Muscle layer of colon (tissue), 2 donors: Measurements from ENCODE around the gene KCNAB1.
"Not testable (repeated sequence)": the region's sequence is repeated elsewhere in the genome, so short reads cannot be mapped to it uniquely, and the experiment has no call there.

ENCODE experiments used
- H3K27ac ChIP-seq: one replicate; pipeline ENCODE4 v1.7.0; 2013; ENCODE audit warnings: low read depth, mild to moderate bottlenecking, low read length, moderate library complexity
- H3K27me3 ChIP-seq, 2 donors: one replicate each; pipeline ENCODE4 v1.7.0; 2013; ENCODE audit warnings: low read length in 2 of 2, mild to moderate bottlenecking in 2 of 2; ENCODE audit not compliant: insufficient read depth in 2 of 2, control insufficient read depth in 1 of 2
- H3K36me3 ChIP-seq: one replicate; pipeline ENCODE4 v1.7.0; 2013; ENCODE audit warnings: mild to moderate bottlenecking, low read length; ENCODE audit not compliant: insufficient read depth
- H3K4me1 ChIP-seq: one replicate; pipeline ENCODE4 v1.7.0; 2013; ENCODE audit warnings: mild to moderate bottlenecking, low read length; ENCODE audit not compliant: insufficient read depth
- H3K4me3 ChIP-seq, 2 donors: one replicate each; pipeline ENCODE4 v1.7.0; 2013; ENCODE audit warnings: low read length in 2 of 2, low read depth in 1 of 2, mild to moderate bottlenecking in 1 of 2, moderate library complexity in 1 of 2
- H3K9ac ChIP-seq: one replicate; pipeline ENCODE4 v1.7.0; 2013; ENCODE audit warnings: low read length
- H3K9me3 ChIP-seq: one replicate; pipeline ENCODE4 v1.7.0; 2013; ENCODE audit warnings: mild to moderate bottlenecking, low read length
- donor health status: abdominal sarcoma.
- donor health status: Adenocarcinoma of cecum.

KCNAB1 gene

GRCh38 chr3:156553705-156554356, 433.5 kb downstream of the KCNAB1 start:
- no peaks in the 10 kb centered on the region for H3K27me3 ChIP-seq
- H3K4me1 ChIP-seq = peaks cover 25% of the 10 kb centered on the region
- H3K4me3 ChIP-seq = peak overlapping the region; percentile 69 to 87
- H3K9ac ChIP-seq = peak overlapping the region; percentile 86
- H3K9me3 ChIP-seq = no peaks in the 10 kb centered on the region
- peak overlapping the region; percentile 93 for H3K27ac ChIP-seq
- peaks cover 10% of the 10 kb centered on the region for H3K36me3 ChIP-seq

- Histone ChIP-seq H3K27me3 (no peaks in the 10 kb centered on the region), H3K4me3 (peak overlapping the region; percentile 69 to 87), H3K27ac (peak overlapping the region; percentile 93), H3K36me3 (peaks cover 10% of the 10 kb centered on the region), H3K9me3 (no peaks in the 10 kb centered on the region), H3K4me1 (peaks cover 18% of the 10 kb centered on the region), H3K9ac (peak overlapping the region; percentile 86)
These were observed 434.1 kb downstream of the KCNAB1 start for GRCh38 chr3:156554515-156554841.

DNA sequence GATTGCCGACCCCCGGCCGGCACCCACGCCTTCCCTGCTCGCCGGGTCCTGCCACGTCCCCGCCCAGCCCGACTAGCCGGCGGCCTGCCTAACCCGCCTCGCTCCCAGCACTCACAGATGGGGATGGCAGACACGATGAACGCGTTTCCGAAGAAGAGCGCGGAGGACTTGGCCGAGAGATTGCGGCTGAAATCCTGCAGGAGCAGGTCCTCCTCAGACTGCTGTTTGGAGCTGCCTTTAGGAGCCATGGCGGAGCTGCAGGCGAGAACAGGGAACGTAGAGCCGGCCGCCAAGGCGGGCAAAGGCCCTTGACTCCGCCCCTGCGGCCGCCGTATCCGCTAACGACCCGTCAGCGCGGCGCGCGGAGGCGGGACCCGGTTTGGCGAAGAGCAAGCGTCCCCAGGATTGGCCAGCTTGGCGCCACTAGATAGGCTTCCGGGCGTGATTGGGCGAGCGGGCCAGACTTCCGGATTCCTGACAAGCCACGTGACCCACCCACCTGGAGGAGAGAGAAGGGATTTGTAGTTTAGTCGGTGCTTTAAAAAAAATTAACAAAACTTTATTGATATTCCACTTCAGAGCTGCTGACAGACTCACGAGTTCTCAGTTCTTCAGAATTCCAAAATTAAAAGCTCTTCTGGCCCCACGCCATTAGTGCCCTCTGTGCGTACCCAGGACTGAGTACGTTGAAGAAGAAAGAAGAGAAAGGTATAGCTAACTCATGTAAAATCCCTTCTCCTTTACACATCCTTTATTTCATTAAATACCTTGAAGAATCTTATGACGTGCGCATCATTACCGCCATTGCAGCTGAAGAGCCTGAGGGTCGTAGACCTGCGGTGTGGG, 434.7 kb downstream of the KCNAB1 start, which contains the start of gene SSR3:
TSS of gene SSR3 (minus strand) at position 276 of the 846 bp plus-strand sequence. CDS start at position 248, 28 bp downstream.
- H3K27ac ChIP-seq = peak within 1 kb of the TSS; percentile 93
- peaks cover 10% of the 10 kb centered on the region for H3K36me3 ChIP-seq
- peak within 1 kb of the TSS; percentile 86 for H3K9ac ChIP-seq
- peak within 1 kb of the TSS; percentile 69 to 87 for H3K4me3 ChIP-seq
- no peaks in the 10 kb centered on the region for H3K9me3 ChIP-seq
- peaks cover 18% of the 10 kb centered on the region for H3K4me1 ChIP-seq
- H3K27me3 ChIP-seq = no peaks in the 10 kb centered on the region

DNA sequence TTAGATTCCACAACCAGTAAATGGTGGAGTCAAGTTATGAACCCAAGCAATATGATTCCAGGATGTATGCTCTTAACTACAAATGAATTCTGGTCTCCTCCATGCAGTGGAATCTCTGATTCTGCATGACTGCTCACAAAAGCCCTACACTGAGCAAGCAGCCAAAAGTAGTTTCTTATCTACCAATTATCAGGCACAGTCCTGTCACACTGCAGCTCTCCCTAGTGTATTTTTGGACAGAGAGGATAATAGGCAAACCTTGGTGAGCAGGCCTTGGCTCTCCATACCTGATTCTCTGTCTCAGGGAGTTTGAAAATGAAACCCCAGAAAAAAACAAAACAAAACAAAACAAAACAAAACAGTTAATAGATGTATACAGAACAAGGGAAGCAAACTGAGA, 438.0 kb downstream of the KCNAB1 start:
- no peaks in the 10 kb centered on the region for H3K36me3 ChIP-seq
- no peak overlapping the region for H3K4me3 ChIP-seq
- H3K9ac ChIP-seq = no peak overlapping the region
- H3K27me3 ChIP-seq = no peaks in the 10 kb centered on the region
- no peaks in the 10 kb centered on the region for H3K9me3 ChIP-seq
- H3K4me1 ChIP-seq = no peaks in the 10 kb centered on the region
- H3K27ac ChIP-seq = no peak overlapping the region

DNA sequence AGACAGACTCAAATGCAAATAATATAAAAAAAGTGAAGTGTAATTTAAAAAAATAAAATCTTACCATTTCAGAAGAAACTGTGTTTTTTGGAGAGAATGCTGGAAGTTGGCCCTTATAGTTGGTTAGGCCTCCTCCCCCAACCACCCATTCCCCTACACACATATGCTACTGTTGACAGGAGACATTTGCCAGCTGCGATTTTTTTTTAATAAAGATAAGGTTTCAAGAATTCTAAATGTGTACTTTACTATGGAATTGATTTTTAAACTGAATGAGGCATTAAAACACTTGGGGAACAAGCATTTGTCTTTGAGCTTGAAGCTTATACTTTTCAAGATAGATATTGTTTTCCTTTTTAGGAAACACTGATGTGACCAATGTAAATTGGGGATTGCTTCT, 438.9 kb downstream of the KCNAB1 start:
- Histone ChIP-seq H3K4me3 (no peak overlapping the region), H3K9me3 (no peaks in the 10 kb centered on the region), H3K27ac (no peak overlapping the region), H3K36me3 (no peaks in the 10 kb centered on the region), H3K4me1 (no peaks in the 10 kb centered on the region), H3K9ac (no peak overlapping the region), H3K27me3 (no peaks in the 10 kb centered on the region)

GRCh38 chr3:156561533-156561932, 441.2 kb downstream of the KCNAB1 start:
- Histone ChIP-seq H3K4me3 (no peak overlapping the region), H3K4me1 (no peaks in the 10 kb centered on the region), H3K27me3 (no peaks in the 10 kb centered on the region), H3K27ac (no peak overlapping the region), H3K9me3 (no peaks in the 10 kb centered on the region), H3K36me3 (no peaks in the 10 kb centered on the region), H3K9ac (no peak overlapping the region)

- H3K27ac ChIP-seq, H3K9ac ChIP-seq, H3K27me3 ChIP-seq, H3K4me3 ChIP-seq, H3K4me1 ChIP-seq, H3K36me3 ChIP-seq, H3K9me3 ChIP-seq: not testable (repeated sequence)
These were observed 442.1 kb downstream of the KCNAB1 start for GRCh38 chr3:156562486-156562885.

DNA sequence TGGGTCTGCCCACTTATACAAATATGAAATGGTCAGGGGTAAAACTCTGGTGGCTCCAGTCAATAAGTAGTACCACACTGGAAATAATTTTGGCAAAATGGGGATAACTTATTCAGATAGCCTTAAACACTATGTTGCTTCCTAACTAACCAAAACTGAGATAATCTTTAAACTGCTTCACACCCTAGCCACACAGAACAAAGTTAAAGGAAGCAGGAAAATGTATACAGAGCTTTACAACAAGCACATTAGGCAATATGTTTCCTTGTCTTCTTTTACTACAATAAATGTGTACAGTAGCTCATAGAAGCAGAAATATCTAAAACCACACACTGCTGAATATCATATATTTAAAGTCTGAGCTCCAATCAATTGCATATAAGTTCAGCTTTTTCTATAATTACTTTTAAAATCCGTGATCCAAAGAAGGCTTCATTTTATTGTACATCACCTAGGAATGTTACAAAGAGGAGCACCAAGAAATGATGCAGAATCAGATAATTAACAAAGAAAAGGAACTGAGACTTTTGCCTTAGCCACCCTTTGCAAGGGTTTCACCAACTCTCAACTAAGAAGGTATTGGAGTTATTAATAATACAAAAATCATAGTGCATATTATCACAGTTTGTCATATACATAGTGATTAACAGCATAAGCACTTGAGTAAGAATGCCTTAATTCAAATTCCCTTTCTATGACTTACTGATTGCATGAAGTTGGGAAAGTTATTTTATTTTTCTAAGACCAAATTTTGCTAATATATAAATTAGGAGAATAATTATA, 443.7 kb downstream of the KCNAB1 start:
- H3K27me3 ChIP-seq = no peaks in the 10 kb centered on the region
- no peaks in the 10 kb centered on the region for H3K4me1 ChIP-seq
- no peaks in the 10 kb centered on the region for H3K36me3 ChIP-seq
- no peaks in the 10 kb centered on the region for H3K9me3 ChIP-seq
- no peak overlapping the region for H3K4me3 ChIP-seq
- no peak overlapping the region for H3K9ac ChIP-seq
- no peak overlapping the region for H3K27ac ChIP-seq

GRCh38 chr3:156569016-156569415, 448.6 kb downstream of the KCNAB1 start:
- not testable (repeated sequence) for H3K9ac ChIP-seq, H3K36me3 ChIP-seq, H3K9me3 ChIP-seq, H3K27me3 ChIP-seq, H3K4me1 ChIP-seq, H3K4me3 ChIP-seq, H3K27ac ChIP-seq

DNA sequence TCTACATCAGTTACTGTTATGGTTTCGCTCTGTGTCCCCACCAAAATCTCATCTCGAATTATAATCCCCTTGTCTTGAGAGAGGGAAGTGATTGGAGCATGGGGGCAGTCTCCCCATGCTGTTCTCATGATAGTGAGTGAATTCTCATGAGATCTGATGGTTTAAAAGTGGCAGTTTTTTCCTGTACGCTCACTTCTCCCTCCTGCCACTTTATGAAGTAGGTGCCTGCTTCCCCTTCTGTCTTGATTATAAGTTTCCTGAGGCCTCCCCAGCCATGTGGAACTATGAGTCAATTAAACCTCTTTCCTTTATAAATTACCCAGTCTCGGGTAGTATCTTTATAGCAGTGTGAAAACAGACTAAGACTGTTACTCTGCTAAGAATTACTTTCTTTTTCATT, 449.5 kb downstream of the KCNAB1 start:
- H3K36me3 ChIP-seq = not testable (repeated sequence)

GRCh38 chr3:156575641-156576040, 455.3 kb downstream of the KCNAB1 start:
- H3K36me3 ChIP-seq = no peaks in the 10 kb centered on the region
- no peak overlapping the region for H3K4me3 ChIP-seq
- no peaks in the 10 kb centered on the region for H3K9me3 ChIP-seq
- H3K27me3 ChIP-seq = no peaks in the 10 kb centered on the region
- no peak overlapping the region for H3K9ac ChIP-seq
- peaks cover 13% of the 10 kb centered on the region for H3K4me1 ChIP-seq
- no peak overlapping the region for H3K27ac ChIP-seq

More for the DNA sequence above, 449.5 kb downstream of the KCNAB1 start:
- H3K9ac ChIP-seq, H3K4me1 ChIP-seq, H3K9me3 ChIP-seq, H3K27ac ChIP-seq, H3K27me3 ChIP-seq, H3K4me3 ChIP-seq: not testable (repeated sequence)
